GM21825 (cell line): ENCODE results near the gene THSD7B.
"Not testable (repeated sequence)": the region's sequence is repeated elsewhere in the genome, so short reads cannot be mapped to it uniquely, and the experiment has no call there.

Source experiments
- ATAC-seq: cut with Tn5 transposase; IDR thresholded peaks from one replicate; pipeline ENCODE4 v1.9.1; 2021; ENCODE audit warnings: mild to moderate bottlenecking, moderate library complexity; ENCODE audit not compliant: unreplicated experiment

THSD7B gene, protein sequence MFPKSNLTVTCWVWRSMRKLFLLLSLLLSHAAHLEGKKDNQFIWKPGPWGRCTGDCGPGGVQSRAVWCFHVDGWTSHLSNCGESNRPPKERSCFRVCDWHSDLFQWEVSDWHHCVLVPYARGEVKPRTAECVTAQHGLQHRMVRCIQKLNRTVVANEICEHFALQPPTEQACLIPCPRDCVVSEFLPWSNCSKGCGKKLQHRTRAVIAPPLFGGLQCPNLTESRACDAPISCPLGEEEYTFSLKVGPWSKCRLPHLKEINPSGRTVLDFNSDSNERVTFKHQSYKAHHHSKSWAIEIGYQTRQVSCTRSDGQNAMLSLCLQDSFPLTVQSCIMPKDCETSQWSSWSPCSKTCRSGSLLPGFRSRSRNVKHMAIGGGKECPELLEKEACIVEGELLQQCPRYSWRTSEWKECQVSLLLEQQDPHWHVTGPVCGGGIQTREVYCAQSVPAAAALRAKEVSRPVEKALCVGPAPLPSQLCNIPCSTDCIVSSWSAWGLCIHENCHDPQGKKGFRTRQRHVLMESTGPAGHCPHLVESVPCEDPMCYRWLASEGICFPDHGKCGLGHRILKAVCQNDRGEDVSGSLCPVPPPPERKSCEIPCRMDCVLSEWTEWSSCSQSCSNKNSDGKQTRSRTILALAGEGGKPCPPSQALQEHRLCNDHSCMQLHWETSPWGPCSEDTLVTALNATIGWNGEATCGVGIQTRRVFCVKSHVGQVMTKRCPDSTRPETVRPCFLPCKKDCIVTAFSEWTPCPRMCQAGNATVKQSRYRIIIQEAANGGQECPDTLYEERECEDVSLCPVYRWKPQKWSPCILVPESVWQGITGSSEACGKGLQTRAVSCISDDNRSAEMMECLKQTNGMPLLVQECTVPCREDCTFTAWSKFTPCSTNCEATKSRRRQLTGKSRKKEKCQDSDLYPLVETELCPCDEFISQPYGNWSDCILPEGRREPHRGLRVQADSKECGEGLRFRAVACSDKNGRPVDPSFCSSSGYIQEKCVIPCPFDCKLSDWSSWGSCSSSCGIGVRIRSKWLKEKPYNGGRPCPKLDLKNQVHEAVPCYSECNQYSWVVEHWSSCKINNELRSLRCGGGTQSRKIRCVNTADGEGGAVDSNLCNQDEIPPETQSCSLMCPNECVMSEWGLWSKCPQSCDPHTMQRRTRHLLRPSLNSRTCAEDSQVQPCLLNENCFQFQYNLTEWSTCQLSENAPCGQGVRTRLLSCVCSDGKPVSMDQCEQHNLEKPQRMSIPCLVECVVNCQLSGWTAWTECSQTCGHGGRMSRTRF (N-terminal part only)

DNA sequence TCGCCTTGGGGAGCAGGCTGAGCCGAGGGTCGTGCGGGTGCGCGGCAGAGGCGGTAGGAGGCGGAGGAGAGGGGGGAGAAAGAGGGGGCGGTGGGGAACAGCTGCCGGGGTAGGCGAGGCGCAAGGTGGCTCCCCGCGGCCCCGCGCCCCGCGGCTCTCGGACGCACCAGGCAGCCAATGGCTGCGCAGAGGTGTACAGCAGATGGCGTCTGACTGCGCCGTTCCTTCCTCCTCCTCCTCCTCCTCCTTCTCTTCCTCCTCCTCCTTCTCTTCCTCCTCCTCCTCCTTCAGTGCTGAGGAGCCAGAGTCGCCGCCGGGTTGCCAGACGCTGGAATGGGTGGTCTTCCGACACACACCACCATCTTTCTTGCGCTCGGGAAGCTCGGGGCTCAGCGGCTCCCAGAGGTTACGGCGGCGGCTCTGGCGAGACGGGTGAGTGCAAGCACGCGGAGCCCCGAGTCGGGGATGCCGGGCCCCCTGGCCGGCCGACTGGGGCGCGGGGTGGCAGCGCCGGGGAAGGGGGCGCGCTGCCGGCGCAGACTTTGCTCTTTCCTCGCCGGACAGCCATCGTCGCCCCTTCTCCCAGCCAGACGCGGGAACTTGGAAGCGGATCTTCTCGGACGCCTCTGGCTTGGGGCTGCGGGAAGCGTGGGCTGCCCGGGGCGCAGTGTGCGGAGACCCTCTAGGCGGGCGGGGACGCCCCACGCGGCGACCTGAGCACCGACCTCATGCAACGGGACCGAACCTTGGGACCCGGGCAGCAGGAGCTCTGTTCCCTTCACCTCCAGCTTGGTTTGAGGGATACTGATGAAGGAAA, at the start of gene THSD7B:
Gene THSD7B, plus strand, starts transcription at position 290 of the 817 bp plus-strand sequence. CDS start 116,634 bp downstream, outside the sequence.
- ATAC-seq: no peak

DNA sequence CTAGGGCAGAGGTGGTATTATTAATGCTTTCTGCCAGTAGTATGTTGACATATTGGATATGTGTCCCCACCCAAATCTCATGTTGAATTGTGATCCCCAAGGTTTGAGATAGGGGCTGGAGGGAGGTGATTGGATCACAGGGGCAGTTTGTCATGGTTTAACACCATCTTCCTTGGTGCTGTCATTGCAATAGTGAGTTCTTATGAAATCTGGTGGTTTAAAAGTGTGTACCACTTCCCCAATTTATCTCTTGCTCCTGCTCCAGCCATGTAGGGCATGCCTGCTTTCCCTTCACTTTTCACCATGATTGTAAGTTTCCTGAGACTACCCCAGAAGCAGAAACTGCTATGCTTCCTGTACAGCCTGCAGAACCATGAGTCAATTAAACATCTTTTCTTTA, 47.1 kb upstream of the THSD7B start:
- ATAC-seq: no peak

DNA sequence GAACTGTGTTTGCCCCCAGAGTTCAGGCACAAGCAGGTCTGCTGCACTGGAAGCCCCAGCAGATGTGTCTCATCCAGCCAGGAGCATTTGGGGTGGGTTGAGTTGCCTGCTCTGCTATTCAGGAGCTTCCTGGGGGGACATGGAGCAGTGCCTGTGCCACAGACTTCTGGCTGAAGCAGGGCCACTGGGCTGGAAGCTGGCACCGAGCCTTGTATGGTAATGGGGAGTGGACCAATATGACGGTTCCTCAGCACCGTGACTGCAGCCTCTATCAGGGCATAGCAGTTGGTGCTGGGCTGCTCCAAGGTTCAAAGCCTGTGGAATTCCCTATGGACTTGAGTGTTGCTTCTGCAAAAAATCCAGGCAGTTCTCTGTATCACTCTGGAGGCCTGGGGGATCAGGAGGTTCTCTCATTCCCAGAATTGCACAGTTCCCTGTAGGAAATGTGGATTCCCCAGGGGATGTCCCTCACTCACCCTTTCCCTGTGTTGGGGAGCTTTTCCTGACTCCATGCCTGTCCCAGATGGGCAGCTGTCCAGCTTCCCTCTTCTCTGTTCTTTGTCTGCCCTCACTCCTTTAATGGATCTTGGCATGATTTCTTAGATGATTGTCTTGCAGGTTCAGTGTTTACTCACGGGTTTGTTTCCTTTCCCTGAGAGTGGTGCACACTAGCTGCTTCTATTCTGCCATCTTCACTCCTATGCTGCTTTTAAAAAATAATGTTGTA, 37.2 kb upstream of the THSD7B start:
- ATAC-seq: no peak

DNA sequence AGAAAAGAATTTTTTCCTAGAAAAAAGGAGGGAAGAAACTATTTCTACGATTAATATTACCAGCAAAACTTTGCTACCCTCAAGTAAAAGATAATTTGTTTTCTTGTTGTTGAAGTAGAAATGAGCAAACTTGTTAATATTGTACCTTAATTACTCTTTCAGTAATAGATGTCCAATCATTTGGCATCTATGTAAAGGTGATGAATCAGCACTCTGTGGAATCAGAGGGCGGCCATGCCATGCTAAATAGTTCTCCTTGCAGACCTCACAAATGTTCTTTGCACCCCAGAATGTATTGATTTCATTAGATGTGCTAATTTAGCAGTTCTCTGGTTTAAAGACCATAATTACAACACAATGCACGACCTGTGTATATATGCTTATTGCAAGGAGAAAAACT, 29.1 kb upstream of the THSD7B start:
- no peak for ATAC-seq

DNA sequence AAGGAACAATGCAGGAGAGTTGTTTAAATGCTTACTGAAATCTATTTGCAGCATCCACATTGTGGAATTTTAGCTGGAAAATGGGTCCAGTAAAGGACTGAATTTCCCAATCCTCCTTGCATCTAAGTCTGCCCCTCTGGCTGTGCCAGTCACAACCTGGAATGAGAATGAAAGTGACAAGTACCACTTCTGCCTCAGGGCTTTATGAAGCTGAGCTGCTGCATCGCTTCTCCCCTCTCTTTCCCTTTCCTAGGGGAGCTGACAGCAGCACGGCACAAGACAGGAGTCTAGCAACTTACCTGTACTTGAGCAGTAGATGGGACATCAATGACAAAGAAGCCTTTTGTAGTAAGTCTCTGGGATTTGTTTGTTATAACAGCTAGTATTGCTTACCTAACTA, 27.3 kb upstream of the THSD7B start:
- ATAC-seq: no peak

DNA sequence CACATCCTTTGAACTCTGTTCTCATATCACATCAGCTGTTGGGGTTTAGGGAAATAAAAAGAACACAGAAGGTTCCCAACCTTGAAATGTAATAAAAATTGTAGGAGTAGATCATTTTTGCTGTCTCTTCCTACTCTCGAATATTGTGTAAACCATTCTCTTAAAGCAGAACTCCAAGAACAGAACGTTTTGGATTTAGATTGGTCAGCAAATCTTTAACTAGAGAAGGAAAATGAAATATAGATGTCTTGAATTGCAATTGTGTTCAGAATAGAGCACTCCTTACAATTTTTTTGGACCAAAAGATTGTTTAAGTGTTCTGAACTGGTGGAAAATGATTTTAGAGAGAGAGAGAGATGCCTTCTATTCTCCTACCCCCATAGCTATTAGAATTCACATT, 23.9 kb upstream of the THSD7B start:
- ATAC-seq: no peak

DNA sequence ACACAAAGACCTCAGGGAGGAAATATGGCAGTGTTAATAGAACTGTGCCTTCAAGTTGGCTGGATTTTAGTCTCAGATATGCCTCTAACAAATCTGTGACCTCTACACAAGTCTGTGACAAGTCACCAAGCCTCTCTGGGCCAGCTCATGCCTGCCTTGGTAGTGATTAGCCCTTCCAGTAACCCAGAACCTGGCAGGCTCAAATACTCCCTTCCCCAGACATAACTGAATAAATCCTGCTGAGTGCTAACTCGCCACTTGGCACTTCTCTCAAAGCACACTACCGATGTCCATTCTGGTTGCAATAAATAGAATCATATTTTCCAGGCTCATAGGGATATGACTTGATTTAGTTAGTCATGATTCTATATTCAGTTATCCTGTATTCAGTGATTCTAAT, 15.3 kb upstream of the THSD7B start:
- no peak for ATAC-seq

DNA sequence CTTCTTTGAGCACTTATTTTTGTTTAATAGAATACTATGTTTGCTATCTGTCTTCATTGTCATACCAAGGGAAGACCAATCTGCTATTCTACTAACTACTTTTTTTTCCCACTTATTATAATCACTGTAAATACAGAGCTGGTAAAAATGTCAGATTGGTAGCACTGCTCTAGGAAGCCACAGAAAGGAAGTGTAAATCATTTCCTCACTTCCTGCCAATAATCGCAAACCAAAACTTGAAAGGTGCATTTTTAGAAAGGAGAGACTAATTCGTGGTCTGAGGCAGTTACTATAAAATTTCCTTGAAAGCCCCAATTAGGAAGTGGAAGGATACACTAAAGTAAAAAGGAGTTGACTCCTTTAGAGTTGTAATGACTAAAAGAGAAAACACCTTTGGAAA, 13.9 kb upstream of the THSD7B start:
- ATAC-seq: no peak

DNA sequence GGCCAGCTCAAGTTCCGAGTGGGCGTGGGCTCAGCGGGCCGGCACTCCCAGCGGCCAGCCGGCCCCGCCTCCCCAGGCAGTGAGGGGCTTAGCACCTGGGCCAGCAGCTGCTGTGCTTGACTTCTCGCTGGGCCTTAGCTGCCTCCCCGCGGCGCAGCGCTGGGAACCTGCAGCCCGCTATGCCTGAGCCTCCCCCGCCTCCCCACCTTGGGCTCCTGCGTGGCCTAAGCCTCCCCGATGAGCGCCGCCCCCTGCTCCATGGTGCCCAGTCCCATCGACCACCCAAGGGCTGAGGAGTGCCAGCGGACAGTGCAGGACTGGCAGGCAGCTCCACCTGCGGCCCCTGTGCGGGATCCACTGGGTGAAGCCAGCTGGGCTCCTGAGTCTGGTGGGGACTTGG, 6.8 kb upstream of the THSD7B start:
- not testable (repeated sequence) for ATAC-seq

DNA sequence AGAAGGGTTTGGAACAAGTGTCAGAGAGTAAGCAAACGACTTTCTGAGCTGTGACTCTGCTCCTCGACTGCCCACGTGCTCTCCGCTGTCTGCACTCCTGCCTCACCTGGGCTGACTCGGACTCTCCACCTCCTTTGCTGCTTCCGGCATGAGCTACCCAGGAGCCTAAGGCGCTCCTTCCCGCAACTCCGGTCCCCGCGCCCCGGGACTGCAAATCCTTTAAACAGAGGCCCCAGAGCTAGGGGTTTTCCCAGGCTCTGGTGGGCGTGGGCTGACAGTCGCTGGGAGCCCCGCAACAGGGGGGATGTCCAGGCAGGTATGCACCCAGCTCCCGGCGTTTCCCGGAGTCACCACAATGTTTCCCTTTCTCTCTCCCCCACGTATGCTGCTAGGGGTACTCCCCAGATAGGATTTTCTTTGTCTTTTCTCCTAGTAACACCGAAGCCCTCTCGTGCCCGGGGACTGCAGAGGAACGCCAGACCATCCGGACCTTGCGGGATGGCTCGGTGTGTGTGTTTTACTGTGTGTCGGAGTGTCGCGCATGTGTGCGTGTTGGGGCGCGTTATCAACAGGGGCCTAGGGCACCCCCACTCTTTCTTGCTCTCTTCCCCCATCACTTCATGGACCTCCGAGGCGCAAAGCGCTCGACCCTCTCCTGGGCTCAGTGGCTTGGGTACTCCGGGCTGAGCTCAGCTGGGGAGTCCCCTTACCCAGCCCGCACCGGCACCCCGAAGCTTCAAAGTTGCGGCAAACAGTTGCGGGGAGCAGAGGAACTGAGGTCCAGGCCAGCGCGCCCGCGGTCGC, 691 bp upstream of the THSD7B start:
- no peak for ATAC-seq

DNA sequence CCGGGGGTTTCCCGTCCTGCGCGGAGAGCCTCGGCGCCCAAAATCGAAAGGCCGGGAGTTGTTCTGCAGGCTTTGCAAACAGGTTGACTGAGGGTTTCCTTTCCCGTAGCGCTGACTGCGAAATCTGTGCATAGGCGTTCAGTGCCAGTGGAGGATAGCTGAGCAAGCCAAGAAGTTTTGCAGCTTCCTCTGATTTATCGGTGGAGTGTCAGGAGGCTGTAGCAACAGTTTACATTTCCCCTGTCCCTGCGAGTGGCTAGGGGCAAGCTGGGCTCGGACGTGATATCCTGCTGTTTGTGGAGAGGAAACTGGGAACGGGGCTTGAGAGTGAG, 694 bp downstream of the THSD7B start:
- no peak for ATAC-seq

DNA sequence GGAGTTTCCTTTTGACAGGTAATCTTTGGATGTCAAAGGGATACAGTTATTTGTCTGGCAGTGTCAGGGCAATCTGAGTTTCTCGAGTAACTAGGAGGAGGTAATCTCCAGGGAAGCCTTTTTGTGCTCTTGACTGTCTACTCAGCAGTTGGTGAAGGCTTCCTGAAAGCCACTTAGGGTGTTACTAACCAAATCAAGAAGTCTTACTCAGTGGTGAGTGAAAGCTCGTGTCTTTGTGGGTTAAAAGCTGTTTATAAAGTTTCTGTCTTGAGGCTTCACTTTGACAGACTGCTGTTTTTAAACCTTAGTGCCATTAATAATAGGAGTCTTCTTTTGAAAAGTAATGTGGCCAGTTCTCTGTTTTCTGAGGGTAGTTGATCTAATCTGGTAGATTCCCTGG, 1.7 kb downstream of the THSD7B start:
- no peak for ATAC-seq

DNA sequence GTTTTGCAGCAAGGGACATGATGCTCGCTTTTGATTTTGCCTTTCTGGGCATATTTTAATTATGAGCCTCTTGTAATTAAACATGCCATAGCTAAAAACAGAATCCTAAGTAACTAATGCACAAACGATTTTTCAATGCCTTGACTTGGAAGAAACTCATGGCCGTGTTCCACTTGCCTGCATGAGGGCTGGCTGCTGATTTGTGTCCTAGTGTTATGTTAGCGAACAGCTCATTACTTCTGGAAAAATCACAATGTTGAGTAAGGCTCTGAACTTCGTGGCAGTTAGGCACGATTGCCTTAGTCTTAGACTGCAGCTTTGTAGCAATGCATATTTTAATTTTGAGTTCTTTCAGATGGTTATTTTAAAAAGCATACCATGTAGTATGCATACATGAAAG, 4.5 kb downstream of the THSD7B start:
- no peak for ATAC-seq

DNA sequence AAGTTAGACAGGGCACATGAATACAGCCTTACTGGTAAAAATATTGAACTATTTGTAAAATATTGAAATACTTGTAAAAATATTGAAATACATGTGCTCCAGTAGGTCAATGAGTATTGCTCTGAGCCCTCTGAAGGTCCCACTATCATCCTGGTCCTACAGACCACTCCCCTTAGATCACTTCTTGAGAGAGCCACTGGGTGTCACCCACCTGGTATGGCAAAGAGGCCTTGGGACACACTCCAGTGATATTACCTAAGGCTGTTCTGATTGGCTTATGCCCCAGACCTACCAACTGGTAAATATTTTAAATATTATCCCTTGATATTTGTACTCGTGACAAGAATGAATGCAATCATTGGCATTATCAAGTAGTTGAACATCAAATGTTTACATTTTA, 5.0 kb downstream of the THSD7B start:
- ATAC-seq: no peak

DNA sequence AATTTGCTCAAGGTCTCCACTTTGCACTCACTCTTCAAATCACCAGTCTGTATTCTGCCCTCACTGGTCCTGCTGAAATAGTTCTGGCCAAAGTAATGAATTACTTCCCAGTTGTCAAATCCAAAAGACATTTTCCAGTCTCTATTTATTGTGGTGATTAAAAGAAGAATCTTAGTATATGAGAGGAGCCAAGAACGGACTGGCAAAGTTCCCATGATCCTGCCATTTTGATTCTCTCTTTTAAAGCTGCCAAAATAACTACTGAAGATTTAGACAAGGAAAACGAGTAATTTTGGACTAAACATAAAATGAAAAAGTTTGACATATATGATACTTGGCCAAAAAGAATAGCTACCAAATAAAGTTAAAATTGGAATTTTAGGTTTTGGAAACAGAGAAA, 12.0 kb downstream of the THSD7B start:
- ATAC-seq: no peak

DNA sequence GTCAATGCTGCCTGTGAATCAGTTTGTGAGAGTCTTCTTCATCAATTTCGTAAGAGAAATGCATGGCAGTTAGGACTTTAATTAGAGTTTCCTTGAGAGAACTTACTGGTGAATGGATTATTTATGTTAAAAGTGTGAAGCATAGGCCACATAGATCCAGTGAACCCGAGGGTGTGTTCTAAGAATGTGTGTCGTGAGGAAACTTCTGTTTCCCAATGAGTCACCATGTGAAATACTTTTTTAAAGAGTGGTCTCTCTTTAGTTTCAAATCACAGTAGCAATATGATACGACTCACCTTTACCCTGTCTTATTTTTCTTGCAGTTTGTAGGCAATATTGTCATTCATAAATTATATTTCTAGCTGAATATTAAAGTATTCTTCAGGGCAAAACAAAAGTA, 18.5 kb downstream of the THSD7B start:
- no peak for ATAC-seq

DNA sequence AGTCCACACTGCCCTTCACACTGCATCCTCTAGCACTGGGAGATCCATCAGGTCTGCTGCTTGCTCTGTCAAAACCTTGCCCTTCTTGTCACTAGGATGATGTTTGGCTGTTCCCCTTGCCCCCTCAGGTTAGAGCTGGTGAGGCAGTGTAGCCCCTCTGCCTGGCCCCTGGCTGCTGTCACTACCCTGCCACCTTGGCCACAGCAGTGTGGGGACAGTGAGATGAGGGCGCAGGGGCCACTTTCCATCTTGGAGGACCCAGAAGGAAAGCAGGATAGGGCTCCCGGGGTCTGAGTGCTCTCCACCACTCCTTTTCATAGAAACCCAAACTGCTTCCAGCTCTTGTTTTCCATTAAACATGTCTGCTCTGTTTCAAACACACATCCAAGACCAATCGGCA, 19.9 kb downstream of the THSD7B start:
- no peak for ATAC-seq

DNA sequence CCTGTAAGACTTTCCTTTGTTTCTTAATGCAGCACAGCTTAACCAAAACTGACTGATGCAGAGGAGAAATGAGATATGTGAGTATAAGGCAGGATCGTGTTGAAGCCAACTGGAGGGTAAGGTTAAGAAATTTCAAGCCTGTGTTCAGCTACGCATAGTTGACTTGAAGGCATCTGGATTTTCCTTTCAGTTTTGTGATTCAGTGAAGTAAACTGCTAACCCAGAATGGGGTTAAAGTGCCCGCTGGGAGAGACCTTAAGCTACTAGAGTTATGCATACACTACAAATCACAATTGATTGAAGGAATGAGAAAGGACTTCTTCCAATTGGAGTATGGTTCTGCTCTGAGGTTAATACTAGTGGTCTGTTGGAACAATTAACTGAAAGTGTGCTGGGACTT, 22.6 kb downstream of the THSD7B start:
- no peak for ATAC-seq

DNA sequence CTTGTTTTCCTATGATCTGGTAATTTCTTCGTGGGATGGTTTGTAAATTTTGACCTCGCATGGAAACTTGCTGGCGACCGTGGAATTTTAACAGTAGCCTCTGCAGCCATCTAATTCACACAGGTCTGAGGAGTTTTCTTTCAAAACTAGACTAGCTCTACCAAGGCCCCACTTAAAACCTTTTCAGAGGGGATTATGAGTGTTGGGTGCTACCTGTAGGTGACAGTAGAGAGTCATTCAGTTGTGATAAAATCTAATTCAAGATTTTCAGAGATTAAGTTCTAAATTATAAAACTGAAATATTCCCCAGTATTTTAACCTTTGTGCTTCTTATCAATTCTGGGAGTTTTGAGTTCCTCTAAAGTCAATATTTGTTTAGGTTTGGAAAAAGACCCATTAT, 31.0 kb downstream of the THSD7B start:
- no peak for ATAC-seq
